GM21529 (cell line): ENCODE measurements around the gene ZNF641.
A peak's percentile ranks its signal among the peaks of the same experiment; 100 is the strongest.

Source experiments
- ATAC-seq: cut with Tn5 transposase; IDR thresholded peaks from one replicate; pipeline ENCODE4 v1.9.1; 2021; ENCODE audit not compliant: unreplicated experiment

Gene ZNF641

GRCh38 chr12:48350249-48351021, at the start of gene ZNF641:
Gene ZNF641, minus strand, starts transcription at chr12:48350919. Its CDS starts 2,829 bp downstream, at chr12:48348090.
- peak; percentile 88 for ATAC-seq

DNA sequence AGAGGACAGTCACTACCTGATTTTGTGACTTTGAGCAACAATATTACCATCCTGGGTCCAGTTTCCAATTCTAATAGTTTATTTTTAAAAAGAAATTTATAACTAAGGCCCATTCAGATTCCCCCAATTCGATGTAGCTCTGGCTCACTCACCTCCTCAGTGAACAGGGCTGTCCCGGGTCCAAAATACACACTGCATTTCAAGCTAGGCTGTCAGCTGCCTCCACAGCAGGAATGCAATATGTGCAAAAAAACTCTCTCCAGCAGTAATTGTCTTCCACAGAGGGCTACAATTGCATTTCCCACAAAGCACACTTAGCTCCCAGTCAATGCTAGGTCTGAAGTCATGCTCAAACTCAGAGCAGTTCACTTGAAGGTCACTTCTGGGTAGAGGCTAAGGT, 39.3 kb upstream of the ZNF641 start:
- ATAC-seq: no peak

DNA sequence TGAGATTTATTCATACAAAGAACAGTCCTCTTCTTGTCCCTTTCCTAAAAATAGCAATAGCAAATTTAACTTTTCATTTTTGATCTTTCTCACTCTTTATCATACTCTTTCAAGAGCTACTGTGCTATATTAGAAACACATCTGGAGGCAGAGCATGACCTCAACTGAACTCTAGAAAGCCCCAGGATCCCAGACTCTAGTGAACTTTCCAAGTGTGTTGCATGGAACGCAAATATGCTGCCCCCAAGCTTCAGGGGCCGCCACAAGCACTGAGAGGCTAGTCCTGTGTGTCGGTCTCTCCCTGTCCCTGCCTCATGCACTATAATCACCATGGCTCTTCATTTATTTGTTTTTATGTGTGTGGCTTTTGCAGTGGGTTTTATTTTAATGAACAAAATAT, 38.7 kb upstream of the ZNF641 start:
- no peak for ATAC-seq

GRCh38 chr12:48388938-48389337, 38.2 kb upstream of the ZNF641 start:
- no peak for ATAC-seq

DNA sequence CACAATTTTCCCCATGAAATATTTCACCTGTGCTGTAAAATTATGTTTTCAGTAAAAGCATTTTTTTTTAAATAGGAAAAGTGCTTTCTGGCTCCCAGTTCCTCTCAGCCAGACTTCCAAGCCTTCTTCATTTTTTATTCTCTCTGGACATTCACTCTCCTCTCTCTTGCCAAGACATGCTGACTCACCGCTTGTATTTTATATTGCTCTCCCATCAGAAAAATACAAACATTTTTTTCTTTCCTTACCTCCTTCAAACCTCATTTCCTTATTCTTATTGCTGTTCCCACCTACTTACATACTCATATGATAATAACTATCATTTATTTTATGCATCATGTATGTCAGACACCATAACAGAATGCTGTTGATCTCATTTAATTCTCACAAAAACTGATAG, 37.7 kb upstream of the ZNF641 start:
- no peak for ATAC-seq

DNA sequence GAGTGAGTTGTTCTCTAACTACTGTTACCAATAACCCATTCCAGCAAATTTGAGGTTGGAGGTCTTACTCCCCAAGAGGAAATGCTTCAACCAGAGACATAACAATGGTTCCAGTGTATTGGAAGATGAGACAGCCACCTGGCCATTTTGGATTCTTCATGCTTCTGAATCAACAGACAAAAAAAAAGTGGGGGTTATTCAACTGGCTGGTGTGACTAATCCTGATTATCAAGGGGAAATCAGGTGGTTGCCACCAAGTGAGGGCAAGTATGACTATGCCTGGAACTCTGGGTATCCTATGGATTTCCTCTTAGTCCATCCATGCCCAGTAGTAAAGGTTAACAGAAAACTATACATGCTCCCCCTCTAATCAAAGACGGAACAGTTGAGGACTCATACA, 29.9 kb upstream of the ZNF641 start:
- ATAC-seq: no peak

DNA sequence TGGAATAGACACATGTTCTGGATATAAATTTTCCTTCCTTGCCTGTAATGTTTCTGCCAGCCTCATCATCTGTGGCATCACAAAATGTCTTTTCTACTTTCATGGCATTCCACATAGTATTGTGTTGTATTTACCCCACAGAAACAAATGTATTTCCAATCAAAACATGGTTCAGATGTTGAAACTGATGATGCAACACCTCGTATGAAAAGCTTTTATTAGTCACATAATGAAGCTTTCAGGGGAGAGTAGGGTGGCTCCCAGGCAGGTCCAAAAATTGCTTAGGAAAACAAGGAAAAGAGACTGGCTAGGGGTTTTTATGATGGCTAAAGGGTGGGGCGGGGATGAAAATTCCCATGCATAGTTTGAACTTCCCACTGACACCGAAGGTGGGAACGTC, 29.1 kb upstream of the ZNF641 start:
- ATAC-seq: no peak

DNA sequence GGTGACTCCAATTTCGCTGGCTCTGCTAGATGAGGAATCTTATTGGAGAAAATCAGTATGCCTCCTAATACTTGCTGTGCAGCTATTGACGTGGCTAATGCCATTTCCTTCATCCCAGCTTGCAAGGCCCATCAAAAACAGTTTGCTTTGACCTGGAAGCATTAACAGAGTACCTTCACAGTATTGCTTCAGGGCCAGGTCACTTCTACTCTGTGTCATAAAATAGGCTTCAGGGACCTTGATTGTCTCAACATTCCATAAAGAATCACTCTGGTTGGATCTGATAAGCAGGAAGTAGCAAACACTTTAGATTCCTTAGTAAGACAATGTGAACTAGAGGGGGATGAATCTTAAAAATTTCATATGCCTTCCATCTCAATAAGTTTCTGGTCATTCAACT, 26.9 kb upstream of the ZNF641 start:
- no peak for ATAC-seq

DNA sequence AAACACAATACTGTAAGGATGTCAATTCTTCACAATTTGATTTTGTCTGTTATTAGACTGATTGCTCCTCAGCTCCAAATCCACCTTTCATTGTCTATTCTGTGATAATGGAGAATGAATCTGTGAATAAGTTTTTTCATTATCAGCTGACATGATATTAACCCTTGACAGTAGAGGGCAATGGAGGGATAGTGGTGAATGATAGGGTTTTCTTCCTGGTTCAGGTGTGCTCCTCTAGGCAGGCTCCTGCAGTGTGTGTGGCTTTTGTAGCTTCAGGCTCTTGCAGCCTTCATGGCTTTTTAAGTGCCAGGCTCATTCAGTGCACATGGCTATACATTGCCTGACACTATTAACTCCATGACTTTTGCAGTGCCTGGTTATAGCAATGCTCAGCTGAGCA, 23.4 kb upstream of the ZNF641 start:
- no peak for ATAC-seq

DNA sequence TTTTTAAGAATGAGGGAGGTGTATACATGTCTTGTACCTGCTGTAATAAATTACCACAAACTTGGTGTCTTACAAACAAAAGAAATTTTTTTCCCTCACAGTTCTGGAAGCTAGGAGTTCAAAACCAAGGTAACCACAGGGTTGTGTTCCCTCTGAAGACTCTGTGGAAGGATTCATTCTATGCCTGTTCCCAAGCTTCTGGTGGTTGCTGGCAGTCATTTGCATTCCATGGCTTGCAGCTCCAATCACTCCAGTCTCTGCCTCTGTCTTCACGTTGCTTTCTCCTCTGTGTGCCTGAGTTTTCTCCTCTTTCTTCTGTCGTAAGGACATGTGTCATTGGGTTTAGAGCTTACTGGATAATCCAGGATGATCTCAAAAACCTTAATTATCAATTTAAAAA, 15.4 kb upstream of the ZNF641 start:
- ATAC-seq: no peak

- no peak for ATAC-seq
These were observed 11.1 kb upstream of the ZNF641 start for GRCh38 chr12:48361664-48362339.

DNA sequence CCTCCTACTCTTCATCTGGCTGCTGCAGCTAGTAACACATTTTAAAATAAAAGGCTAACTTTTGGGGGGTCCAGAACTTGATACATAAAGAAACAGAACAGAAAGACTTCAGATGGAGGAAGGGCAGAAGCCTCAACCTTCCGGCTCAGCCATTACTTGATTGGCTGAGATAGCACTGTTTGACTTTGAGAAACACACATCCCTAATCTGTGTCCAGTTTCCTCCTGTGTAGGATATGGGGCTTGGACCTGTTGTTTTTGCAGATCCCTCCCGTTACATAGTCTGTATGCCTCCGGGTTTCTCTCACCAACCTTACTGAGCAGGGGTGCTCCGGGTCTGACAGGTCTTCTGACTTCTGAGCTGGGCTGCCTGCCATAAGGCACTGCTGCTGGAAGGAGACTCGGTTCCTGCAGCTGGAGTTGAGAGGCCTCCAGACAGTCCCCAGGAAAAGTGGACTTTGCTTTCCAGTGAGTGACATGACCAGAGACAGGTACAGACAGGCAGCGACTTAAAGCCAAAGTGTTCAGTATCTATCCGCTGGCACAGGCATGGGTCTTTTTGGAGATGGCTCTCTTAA, 8.3 kb upstream of the ZNF641 start:
- ATAC-seq: no peak

DNA sequence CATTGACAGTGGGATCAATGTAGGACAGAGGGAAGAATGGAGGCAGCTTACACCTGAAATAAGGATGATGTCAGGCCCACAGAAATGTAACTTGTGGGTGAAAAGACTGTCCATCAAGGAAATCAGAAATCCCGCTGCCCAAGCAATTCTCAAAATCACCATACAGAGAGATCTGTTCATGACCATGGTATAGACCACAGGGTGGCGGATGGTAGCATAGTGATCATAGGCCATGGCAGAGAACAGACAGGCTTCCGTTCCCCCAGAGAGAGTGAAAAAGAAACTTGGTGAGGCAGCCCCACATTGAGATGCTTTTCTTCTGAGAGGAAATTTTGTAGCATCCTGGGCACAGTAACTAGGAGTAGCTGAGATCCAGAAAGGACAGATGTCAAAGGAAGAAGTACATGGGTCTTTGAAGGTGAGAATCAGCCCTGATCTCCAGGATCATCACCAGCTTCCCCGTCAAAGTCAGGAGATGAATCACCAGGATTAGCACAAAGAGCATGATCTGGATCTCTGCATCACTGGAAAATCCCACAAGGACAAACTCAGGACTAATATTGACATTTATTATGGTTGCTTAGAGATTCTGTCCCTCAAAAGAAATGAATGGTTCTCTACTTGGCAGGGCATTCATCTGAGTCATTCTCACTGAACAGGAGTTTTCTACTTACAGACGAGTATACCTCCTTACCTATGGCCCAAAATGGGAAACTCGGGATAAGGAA, 5.5 kb upstream of the ZNF641 start:
- ATAC-seq: no peak

GRCh38 chr12:48352157-48352760, 1.5 kb upstream of the ZNF641 start:
- no peak for ATAC-seq

DNA sequence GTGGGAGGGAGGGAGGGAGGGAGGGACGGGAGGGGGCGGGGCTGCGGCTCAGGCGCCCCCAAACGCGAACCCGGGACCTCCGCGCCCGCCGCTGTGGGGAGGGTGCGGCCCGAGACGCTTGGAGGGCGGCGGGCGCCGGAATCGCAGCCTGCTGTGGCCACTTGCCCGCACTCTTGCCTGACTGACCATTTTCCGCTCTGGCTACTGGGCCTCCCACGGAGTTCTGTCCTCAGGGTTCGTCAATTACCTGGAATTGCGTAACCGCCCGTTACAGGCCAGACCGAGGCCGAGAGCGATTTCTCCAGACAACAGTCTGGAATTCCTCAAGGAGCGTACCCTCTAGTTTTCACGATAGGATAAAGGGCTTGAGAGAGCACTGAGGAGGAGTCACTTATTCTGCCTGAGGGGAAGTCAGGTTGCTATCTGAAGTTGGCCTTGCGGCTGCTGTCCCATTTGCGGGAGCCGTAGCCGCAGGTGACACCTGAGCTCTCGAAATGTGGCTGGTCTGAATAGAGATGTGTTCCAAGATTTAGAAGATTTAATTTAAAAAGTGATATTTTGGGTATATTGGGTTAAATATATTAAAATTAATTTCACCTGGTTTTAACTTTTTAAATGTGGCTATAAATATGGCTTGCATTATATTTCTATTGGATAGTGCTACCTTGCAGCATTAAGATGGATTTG, 446 bp upstream of the ZNF641 start:
- ATAC-seq: peak; percentile 40

GRCh38 chr12:48349471-48349870, 1.2 kb downstream of the ZNF641 start:
- ATAC-seq: no peak

DNA sequence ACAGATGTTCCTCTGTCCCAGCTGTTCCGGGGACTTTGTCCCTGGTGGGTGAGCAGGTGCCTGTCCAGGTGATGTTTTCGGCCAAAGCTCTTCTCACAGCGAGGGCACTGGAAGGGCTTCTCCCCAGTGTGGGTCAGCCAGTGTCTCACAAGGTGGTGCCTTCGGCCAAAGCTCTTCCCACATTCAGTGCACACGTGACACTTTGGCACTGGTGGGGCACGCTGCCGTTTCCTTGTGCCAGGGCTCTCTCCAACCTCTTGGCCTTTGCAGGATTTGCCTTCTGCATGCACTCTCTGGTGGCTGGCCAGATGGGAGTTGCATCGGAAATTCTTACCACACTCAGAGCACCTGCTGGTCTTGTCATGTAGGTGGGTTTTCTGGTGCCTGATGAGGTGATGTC, 7.7 kb downstream of the ZNF641 start:
- ATAC-seq: no peak

DNA sequence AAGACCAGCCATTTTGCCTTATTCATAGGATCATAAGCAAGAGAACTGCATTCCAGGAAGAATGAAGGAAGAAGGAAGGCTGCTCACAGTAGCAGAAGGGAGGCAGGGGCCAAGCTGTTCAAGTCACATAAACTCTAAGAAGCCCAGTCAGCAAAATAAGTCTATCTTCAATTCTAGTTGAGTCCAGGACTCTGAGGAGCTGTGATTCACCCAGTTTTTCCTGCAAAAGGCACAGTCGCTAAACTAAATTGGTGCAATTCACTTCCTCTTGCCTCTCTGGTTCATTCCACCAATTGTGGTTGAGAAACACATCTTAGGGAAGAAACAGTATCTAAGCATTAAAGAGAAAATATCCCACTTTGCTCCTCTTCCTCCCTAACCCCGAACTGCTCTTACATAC, 9.8 kb downstream of the ZNF641 start:
- ATAC-seq: no peak

- no peak for ATAC-seq
These were observed 11.1 kb downstream of the ZNF641 start for GRCh38 chr12:48339442-48340117.

DNA sequence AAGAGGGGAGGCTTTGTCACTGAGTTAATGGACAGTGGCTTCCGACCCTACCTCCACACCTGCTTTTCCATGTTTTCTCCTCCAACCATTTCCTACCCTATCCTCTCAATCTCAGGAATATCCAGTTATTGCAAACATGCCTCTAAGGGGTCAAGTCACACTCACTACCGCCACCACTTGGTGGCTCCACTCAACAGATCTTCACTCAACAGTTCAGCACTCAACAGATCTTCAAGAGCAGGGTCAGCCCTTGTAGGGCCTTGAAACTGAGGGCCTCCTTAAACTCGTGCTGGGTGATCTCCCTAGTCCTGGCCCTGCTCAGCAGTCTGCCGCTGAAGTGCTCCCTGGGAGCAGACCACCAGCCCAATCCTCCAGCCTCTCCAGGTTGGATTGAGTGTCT, 14.2 kb downstream of the ZNF641 start:
- no peak for ATAC-seq
